H1 (cell line): ENCODE data around the gene TMEM203. TPM values are rescaled to one million over a fixed set of nuclear protein-coding genes. Genes with fewer than 3 reads are reported as not detected.

Experiments
- BRCA1 ChIP-seq: IDR thresholded peaks from 2 replicates; pipeline ENCODE4 v1.6.1; 2012; ENCODE audit warnings: low read depth, low read length, improper control_type of control experiment
- KDM1A ChIP-seq: fragments of 200-600, 300-600 bp; sonication (generic); IDR thresholded peaks from 2 replicates; pipeline ENCODE4 v1.7.1; 2016; ENCODE audit warnings: mild to moderate bottlenecking, low read length, borderline replicate concordance
- NANOG ChIP-seq: IDR thresholded peaks from 2 replicates; pipeline ENCODE4 v1.6.1; 2011; ENCODE audit warnings: low read length, low read depth, mild to moderate bottlenecking, inconsistent platforms; ENCODE audit not compliant: insufficient read depth, poor library complexity, severe bottlenecking
- SIRT6 ChIP-seq: IDR thresholded peaks from one replicate; pipeline ENCODE4 v1.7.1; 2012; ENCODE audit warnings: low read length, inconsistent platforms
- TBP ChIP-seq: IDR thresholded peaks from 2 replicates; pipeline ENCODE4 v1.6.1; 2011; ENCODE audit warnings: low read depth, low read length, improper control_type of control experiment
- TCF12 ChIP-seq: IDR thresholded peaks from 2 replicates; pipeline ENCODE4 v1.6.1; 2011; ENCODE audit warnings: low read depth, mild to moderate bottlenecking, low read length
- TEAD4 ChIP-seq: IDR thresholded peaks from 2 replicates; pipeline ENCODE4 v1.6.1; 2012; ENCODE audit warnings: low read depth, low read length, inconsistent platforms, mixed read lengths
- polyA plus RNA-seq, 7 experiments: library from polyadenylated mRNA; depleted of rRNA in 3 of 7; stranded (reverse) in 5 of 7; unstranded in 2 of 7; fragments of >200 nt in 5 of 7; fragments of 200-250 nt in 2 of 7; gene quantifications; 1 replicate in 5 of 7; 2 replicates in 1 of 7; 4 replicates in 1 of 7; pipeline versions ENCODE4 v1.2.1 to v1.2.3, GENCODE V29; 2011 to 2013; ENCODE audit warnings: missing spikeins in 2 of 7, mixed read lengths in 2 of 7
- total RNA-seq: library from RNA; stranded (reverse); fragmentation: NEBNext Ultra II Directional; extraction: Animal tissue kit (Norgen Biotek cat#: 25700); gene quantifications from 2 replicates; pipeline ENCODE4 v1.2.1, GENCODE V29; 2021
- TF ChIP-seq, protein P1 (sequence below), 3 experiments: IDR thresholded peaks; 1 replicate in 2 of 3; 2 replicates in 1 of 3; pipeline versions ENCODE4 v1.5.1 to v1.6.1; 2011; ENCODE audit warnings: low read length in 3 of 3, mild to moderate bottlenecking in 3 of 3, inconsistent platforms in 2 of 3, low read depth in 1 of 3, moderate library complexity in 1 of 3; ENCODE audit not compliant: insufficient read depth in 1 of 3; ENCODE audit errors: control extremely low read depth in 1 of 3

The TMEM203 gene
- total and polyA plus RNA-seq, 2 of the 8 experiments (the other 6 are each of a cell fraction or from before 2014, with no cell fraction given), result 44.1 to 57.1 TPM

GRCh38 chr9:137195525-137196220, 9.8 kb downstream of the TMEM203 start (continued):
- TF ChIP-seq TCF12, result no peak
- TF ChIP-seq TEAD4, result no peak
- TF ChIP-seq SIRT6, result no peak
- no peak for TF ChIP-seq TBP
- TF ChIP-seq NANOG, result no peak
- TF ChIP-seq, protein P1, sequence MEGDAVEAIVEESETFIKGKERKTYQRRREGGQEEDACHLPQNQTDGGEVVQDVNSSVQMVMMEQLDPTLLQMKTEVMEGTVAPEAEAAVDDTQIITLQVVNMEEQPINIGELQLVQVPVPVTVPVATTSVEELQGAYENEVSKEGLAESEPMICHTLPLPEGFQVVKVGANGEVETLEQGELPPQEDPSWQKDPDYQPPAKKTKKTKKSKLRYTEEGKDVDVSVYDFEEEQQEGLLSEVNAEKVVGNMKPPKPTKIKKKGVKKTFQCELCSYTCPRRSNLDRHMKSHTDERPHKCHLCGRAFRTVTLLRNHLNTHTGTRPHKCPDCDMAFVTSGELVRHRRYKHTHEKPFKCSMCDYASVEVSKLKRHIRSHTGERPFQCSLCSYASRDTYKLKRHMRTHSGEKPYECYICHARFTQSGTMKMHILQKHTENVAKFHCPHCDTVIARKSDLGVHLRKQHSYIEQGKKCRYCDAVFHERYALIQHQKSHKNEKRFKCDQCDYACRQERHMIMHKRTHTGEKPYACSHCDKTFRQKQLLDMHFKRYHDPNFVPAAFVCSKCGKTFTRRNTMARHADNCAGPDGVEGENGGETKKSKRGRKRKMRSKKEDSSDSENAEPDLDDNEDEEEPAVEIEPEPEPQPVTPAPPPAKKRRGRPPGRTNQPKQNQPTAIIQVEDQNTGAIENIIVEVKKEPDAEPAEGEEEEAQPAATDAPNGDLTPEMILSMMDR (IDR thresholded peaks at IDR 0.05; ENCODE audit: control extremely low read depth in 1 of 3, insufficient read depth in 1 of 3, low read depth in 1 of 3, low read length in 3 of 3), result no peak
- TF ChIP-seq BRCA1, result no peak
- no peak for TF ChIP-seq KDM1A
